Adipose tissue (tissue), 3 donors: ENCODE data around the gene OCIAD1. TPM values are rescaled to one million over a fixed set of nuclear protein-coding genes. Genes with fewer than 3 reads are reported as not detected.
"Not testable (repeated sequence)": the region's sequence is repeated elsewhere in the genome, so short reads cannot be mapped to it uniquely, and the experiment has no call there.

Source experiments
- H3K27ac ChIP-seq: one replicate; pipeline ENCODE4 v1.5.1; 2013; ENCODE audit warnings: low read depth, low read length
- WGBS, 3 donors: extraction: QIAGEN DNeasy Blood & Tissue Kit; methylation state at CpG; one replicate each; pipeline ENCODE4 v1.1.7; 2013; 5-methylcytosine and 5-hydroxymethylcytosine counted together
- polyA plus RNA-seq, 3 donors: library from polyadenylated mRNA; stranded (reverse); fragments of 200-250 nt; gene quantifications; one replicate each; pipeline ENCODE4 v1.2.3, GENCODE V29; 2013
- donor health status: healthy with polysubstance abuse.
- donor health status: Bipolar disorder and iron deficiency.
- donor health status: healthy.

Gene OCIAD1
- 100 to 1,000 TPM in 1 of 3 donors, 10 to 100 TPM in 2; 70.5 to 107 (median 91.9) TPM for polyA plus RNA-seq

- peak within 1 kb of the TSS; percentile 89 for H3K27ac ChIP-seq
- 0 to 1% (median 0%) methylated on average over 54 to 56 of the region's 56 CpGs for WGBS, 3 donors
These were observed at the start of gene OCIAD1 for GRCh38 chr4:48830706-48831531. OCIAD1 (plus strand) TSS chr4:48831088; CDS start chr4:48832625, 1,537 bp downstream.

- H3K27ac ChIP-seq, result no peak overlapping the region
These were observed 48.9 kb upstream of the OCIAD1 start for GRCh38 chr4:48781968-48782367.

- no peak overlapping the region for H3K27ac ChIP-seq
These were observed 45.6 kb upstream of the OCIAD1 start for GRCh38 chr4:48785302-48785701.

GRCh38 chr4:48786549-48786948, 44.3 kb upstream of the OCIAD1 start:
- H3K27ac ChIP-seq, result no peak overlapping the region
- 77 to 81% (median 78%) methylated on average over 2 of the region's 2 CpGs for WGBS, 3 donors

- WGBS, 3 donors, result 45 to 64% (median 63%) methylated on average over 1 of the region's 1 CpG
- H3K27ac ChIP-seq, result no peak overlapping the region
These were observed 43.8 kb upstream of the OCIAD1 start for GRCh38 chr4:48787056-48787455.

GRCh38 chr4:48790561-48790960, 40.3 kb upstream of the OCIAD1 start:
- H3K27ac ChIP-seq, result no peak overlapping the region

GRCh38 chr4:48791313-48791712, 39.6 kb upstream of the OCIAD1 start:
- no peak overlapping the region for H3K27ac ChIP-seq

- 70 to 83% (median 75%) methylated on average over 5 of the region's 5 CpGs for WGBS, 3 donors
- no peak overlapping the region for H3K27ac ChIP-seq
These were observed 38.4 kb upstream of the OCIAD1 start for GRCh38 chr4:48792348-48793006.

- no peak overlapping the region for H3K27ac ChIP-seq
- WGBS, 3 donors, result 90 to 96% (median 93%) methylated on average over 3 of the region's 3 CpGs
These were observed 35.8 kb upstream of the OCIAD1 start for GRCh38 chr4:48795108-48795507.

GRCh38 chr4:48796191-48796926, 34.5 kb upstream of the OCIAD1 start:
- WGBS, 3 donors, result 80 to 88% (median 85%) methylated on average over 2 of the region's 2 CpGs
- no peak overlapping the region for H3K27ac ChIP-seq

GRCh38 chr4:48796927-48797679, 33.8 kb upstream of the OCIAD1 start:
- H3K27ac ChIP-seq, result no peak overlapping the region
- whole genome bisulfite sequencing, 3 donors, result 63 to 77% (median 76%) methylated on average over 1 of the region's 1 CpG

GRCh38 chr4:48798117-48798516, 32.8 kb upstream of the OCIAD1 start:
- no peak overlapping the region for H3K27ac ChIP-seq
- 83 to 94% (median 85%) methylated on average over 2 of the region's 2 CpGs for WGBS, 3 donors

GRCh38 chr4:48799157-48799556, 31.7 kb upstream of the OCIAD1 start:
- H3K27ac ChIP-seq, result no peak overlapping the region
- 56 to 71% (median 59%) methylated on average over 2 of the region's 2 CpGs for WGBS, 3 donors

- H3K27ac ChIP-seq, result not testable (repeated sequence)
- 84 to 93% (median 90%) methylated on average over 2 of the region's 2 CpGs for WGBS, 3 donors
These were observed 30.7 kb upstream of the OCIAD1 start for GRCh38 chr4:48800155-48800554.

GRCh38 chr4:48801016-48801715, 29.7 kb upstream of the OCIAD1 start:
- H3K27ac ChIP-seq, result no peak overlapping the region
- WGBS, 3 donors, result 30 to 67% (median 60%) methylated on average over 3 of the region's 3 CpGs

- 67 to 81% (median 69%) methylated on average over 8 of the region's 8 CpGs for WGBS, 3 donors
- no peak overlapping the region for H3K27ac ChIP-seq
These were observed 26.1 kb upstream of the OCIAD1 start for GRCh38 chr4:48804584-48805301.

GRCh38 chr4:48812866-48813265, 18.0 kb upstream of the OCIAD1 start:
- 74 to 78% (median 76%) methylated on average over 6 of the region's 6 CpGs for WGBS, 3 donors
- H3K27ac ChIP-seq, result no peak overlapping the region

- 63 to 86% (median 84%) methylated on average over 1 of the region's 1 CpG for WGBS, 3 donors
- no peak overlapping the region for H3K27ac ChIP-seq
These were observed 16.9 kb upstream of the OCIAD1 start for GRCh38 chr4:48813964-48814363.
